ENCODE data around the gene PCNT. TPM values are rescaled to one million over a fixed set of nuclear protein-coding genes. Genes with fewer than 3 reads are reported as not detected.
"Not testable (repeated sequence)": the region's sequence is repeated elsewhere in the genome, so short reads cannot be mapped to it uniquely, and the experiment has no call there.

PCNT gene
- total RNA-seq, 2 donors from 2014 or later = 24.0 to 30.5 TPM

DNA sequence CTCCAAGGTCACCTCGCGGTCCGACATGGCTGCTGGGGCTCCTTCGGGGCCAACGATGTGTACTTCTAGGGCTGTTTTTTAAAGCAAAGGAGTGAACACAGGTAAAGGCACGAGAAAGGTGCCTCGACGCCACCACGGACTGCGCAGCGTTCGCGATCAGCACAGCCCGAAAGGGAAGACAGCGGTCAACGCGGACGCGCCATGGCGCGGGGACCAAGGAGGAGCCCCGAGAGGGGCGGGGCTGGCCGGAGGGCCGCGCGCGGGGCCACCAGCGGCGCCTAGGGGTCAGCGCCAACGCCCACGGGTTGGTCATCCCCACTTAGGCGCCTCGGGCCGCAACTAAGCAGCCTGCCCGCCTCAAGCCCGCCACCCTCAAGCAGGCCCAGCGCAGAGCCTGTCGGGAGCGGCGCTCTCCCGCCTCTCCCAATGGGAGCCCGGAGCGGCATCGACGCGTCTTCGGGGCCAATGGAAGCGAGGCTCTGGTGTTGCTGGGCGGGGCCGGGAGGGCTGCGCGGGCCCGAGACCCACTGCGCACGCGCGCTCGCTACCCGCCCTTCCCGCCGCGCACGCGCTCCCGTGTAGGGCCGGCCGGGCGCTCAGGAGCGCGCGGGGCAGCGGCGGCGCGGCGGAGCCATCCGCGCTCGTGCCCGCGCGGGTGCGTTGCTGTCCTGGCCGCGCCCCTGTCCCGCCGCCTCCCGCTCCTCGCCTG is 134.5 kb downstream of the PCNT start, which contains the start of gene DIP2A:
TSS of gene DIP2A (plus strand) at position 577 of the 709 bp plus-strand sequence. CDS start 241 bp downstream, outside the sequence.
- peak; percentile 98 for DNase-seq (ENCODE audit: low spot score)
- intact Hi-C loops (cut with DNase I) = no loop called here

DNA sequence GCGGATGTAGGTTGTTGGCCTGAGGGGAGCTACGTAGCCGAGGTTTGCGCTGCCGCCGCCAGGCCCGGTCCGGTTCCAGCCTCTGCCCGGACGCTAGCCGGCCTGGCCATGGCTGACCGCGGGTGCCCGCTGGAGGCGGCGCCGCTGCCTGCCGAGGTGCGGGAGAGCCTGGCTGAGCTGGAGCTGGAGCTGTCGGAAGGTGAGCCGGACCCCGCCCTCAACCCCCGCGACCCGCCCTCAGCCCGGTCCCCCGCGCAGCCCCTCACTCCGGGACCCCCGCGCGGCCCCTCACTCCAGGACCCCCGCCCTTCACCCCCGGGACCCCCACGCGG is 135.0 kb downstream of the PCNT start:
- no peak for DNase-seq (ENCODE audit: low spot score)
- intact Hi-C loops (cut with DNase I) = no loop called here

DNA sequence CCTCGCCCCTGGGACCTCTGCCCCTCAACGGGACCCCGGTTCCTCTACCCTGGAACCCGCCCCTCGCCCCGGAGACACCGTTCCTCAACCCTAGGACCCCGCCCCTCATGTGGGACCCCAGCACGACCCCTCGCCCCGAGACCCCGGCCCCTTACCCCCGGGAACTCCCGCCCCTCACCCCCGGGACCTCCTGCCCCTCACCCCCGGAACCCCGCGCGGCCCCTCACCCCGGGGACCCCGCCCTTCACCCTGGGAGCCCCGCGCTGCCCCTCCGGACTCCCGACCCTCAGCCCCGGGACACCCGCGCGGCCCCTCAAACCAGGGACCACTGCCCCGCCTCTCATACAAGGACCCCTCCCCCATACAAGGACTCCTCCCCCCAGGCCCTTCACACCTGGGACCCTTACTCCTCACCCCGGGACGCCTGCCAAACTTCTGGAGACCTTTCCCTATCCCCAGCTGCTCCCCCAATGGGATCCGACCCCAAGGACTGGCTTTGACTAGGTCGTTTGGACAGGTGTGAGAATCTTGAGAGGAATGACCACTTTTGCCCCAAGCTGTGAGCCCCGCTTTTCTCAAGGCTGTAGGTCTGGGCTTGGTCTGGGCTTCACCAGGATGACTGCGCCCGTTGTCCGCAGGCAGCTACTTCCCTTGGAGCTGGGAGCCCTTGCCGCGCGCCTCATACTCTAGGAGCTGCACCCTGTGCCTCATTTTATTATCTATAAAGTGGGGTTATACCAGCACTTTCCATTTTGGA is 135.6 kb downstream of the PCNT start:
- DNase-seq (ENCODE audit: low spot score) = peak; percentile 87
- intact Hi-C loops (cut with DNase I) = no loop called here

DNA sequence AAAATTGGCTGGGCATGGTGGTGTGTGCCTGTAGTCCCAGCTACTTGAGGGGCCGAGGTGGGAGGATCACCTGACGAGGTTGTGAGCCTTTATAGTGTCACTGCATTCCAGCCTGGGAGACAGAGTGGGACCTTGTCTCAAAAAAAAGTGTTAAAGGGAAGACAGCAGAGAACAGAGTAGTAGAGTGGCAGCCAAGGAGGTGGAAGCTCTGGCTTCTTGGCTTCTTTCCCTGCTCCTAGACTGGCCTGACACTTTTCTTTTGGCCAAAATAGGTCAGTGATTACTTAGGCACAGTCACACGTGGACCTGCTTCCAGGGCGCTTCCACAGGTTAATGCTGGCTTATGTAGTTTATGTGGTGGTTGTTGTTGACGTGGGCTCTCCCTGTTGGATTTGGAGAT is 138.0 kb downstream of the PCNT start:
- intact Hi-C loops (cut with DNase I) = no loop called here
- no peak for DNase-seq (ENCODE audit: low spot score)

DNA sequence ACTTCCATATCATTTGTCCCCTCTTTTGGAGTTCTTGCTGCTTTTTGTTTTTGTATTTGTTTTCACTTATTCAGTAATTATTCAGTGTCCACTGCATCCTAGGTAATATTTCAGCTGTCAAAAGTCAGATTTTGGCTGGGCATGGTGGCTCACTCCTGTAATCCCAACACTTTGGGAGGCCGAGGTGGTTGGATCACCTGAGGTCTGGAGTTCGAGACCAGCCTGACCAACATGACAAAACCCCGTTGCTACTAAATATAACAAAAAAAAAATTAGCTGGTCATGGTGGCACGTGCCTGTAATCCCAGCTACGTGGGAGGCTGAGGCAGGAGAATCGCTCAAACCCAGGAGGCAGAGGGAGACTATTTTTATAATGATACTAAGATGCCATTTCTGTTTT is 141.2 kb downstream of the PCNT start:
- intact Hi-C loops (cut with DNase I); DNase-seq (ENCODE audit: low spot score): not testable (repeated sequence)

DNA sequence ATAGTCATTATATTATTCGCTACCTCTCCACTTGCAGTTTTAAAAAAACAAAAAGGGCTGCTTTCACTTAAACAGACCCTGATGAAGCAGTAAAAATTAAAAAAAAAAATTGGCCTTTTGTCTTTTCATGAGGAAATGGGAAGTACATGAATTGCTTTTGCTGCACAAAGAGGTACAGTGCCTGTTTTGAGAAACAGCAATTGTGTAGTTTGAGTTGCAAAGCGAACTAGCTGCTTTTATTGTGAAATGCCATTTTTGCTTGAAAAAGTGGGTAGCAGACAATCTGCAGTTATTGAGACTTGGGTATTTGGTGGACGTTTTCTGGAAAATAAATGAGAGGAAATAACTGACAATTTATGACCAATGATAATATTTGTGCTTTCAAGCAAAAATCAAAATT is 141.7 kb downstream of the PCNT start:
- intact Hi-C loops (cut with DNase I) = no loop called here
- no peak for DNase-seq (ENCODE audit: low spot score)

DNA sequence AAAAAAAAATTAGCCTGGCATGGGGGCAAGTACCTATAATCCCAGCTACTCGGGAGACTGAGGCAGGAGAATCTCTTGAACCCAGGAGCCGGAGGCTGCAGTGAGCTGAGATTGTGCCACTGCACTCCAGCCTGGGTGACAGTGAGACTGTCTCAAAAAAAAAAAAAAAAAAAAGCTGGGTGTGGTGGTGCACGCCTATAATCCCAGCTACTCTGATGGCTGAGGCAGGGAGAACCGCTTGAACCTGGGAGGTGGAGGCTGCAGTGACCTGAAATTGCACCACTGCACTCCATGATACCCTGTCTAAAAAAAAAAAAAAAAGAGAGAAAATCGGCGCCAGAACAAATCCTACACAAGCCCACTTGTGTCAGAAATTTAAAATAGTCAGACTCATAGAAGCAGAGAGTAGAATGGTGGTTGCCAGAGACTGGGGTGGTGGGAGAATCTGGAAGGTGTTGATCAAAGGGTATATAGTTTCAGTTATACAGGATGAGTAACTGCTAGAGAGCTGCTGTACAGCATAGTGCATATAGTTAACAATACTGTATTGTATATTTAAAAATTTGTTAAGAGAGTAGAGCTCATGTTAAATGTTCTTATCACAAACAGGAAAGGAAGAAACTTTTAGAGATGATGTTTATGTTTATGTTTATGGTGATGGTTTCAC is 144.3 kb downstream of the PCNT start:
- no peak for DNase-seq (ENCODE audit: low spot score)
- intact Hi-C loops (cut with DNase I) = no loop called here

DNA sequence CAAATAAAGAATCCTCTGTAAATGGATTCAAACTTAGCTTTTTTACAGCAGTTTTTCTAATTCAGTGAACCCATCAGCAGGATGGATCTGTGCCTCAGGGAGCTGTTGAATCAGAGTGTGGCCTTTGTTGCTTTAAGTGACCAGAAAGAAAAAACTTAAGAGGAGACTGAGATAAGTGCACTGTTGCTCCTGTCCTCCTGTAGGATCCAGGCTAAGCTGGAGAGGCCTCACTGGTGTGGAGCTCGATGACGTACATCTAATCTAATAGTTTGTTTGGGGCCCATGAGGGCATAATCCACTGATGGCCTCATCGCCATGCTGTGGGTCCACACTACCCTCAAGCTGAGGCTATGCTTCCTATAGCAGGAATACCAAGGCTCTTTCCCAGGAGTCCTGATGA is 145.3 kb downstream of the PCNT start:
- no peak for DNase-seq (ENCODE audit: low spot score)
- intact Hi-C loops (cut with DNase I) = no loop called here

DNA sequence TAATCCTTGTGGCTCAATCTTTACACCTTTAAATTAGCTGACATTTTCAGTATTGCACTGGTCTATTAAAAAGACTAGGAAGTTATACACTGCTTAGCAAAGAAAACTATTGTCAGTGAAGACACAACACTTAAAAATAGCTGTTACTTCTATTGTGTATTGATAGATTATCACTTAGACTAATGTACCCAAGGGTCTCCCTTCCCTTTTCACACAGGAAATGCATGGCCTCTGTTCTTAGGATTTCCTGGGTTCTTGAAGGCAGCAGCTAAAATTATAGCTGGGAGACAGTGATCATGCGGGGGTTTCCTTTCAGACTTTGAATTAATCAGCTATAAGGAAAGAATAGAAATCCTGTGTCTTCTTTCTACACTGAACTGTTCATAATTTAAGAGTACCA is 147.6 kb downstream of the PCNT start:
- no peak for DNase-seq (ENCODE audit: low spot score)
- intact Hi-C loops (cut with DNase I) = no loop called here

DNA sequence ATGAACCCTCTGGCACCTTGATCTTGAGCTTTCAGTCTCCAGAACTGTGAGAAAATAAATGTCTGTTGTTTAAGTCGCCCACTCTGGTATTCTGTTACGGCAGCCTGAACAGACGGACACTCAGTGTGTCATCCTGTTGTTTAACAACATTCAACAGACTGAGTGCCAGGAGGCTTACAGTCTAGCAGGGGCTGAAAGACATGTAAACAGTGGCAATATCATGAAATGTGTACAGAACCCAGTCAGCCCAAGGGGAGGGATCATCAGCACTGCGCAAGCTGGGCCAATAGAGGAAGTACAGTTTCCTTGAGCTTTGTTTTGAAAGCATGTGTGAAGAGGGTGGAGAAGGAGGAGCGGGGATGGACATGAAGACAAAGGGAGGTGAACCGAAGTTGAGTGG is 148.3 kb downstream of the PCNT start:
- DNase-seq (ENCODE audit: low spot score) = no peak
- intact Hi-C loops (cut with DNase I) = no loop called here

DNA sequence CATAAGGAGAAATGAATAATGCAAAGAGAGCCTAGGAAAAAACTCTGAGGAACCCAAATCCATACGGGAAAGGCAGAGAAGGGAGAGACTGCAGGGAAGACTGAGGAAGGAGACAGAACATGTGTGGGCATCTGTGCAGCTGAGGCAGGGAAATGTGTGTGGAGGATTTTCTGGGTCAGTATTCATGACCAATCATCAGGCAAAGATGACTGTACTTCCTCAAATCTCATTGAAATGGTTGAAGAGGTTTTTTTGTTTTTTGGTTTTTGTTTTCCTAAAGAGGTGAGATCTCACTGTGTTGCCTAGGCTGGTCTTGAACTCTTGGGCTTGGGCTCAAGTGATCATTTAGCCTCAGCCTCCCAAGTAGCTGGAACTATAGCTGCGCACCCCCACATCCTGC is 150.4 kb downstream of the PCNT start:
- intact Hi-C loops (cut with DNase I) = no loop called here
- no peak for DNase-seq (ENCODE audit: low spot score)

DNA sequence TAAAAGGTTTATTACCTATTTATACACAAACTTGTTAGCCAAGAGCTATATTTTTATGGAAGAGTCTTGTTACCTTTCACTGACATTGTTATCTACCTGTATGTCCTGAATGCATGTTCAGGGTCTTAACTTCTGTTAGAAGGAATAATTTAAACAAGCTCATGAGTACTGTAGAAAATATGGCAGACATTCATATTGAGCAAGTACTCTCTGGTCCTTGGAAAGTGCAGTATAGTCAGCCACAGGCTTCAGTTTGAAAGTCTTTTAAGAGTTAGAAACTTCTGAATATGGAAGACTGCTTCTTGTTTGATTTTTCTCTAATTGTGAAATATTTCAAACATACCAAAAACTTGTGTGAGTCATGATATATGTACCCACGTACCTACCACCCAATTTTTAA is 151.3 kb downstream of the PCNT start:
- no peak for DNase-seq (ENCODE audit: low spot score)
- intact Hi-C loops (cut with DNase I) = no loop called here

DNA sequence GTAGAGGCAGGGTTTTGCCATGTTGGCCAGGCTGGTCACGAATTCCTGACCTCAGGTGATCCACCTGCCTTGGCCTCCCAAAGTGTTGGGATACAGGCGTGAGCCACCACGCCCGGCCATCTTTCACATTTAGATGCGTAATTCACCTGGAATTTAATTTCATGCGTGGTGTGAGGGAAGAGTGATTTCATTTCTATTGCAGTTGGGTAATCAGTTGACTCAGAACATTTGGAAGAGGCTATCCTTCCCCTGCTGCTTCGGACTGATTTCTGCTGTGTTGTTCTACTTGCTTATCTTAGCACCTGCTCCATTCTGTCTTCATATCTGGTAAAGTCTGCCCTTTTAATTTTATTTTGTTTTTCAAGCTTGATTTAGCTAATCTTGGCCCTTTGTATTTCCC is 153.8 kb downstream of the PCNT start:
- intact Hi-C loops (cut with DNase I) = no loop called here
- DNase-seq (ENCODE audit: low spot score) = no peak

DNA sequence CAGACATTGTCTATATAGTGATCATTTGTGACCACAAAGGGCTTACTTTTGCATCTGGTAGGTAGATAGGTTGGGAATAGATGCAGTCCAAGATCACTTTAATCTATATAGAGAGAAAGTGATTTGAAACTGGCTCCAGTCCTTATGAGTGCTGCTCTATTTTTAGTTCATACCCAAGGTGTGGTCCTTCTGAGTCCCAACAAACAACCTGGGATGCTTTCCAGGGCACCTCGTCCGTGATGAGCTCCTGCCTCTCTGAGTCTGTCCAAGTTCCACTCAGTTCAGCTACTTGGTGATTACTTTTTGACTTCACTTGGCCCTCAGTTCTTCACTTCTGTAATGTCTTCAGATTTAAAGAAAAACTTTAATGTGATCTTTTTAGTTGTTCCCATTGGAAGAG is 155.0 kb downstream of the PCNT start:
- DNase-seq (ENCODE audit: low spot score) = no peak
- intact Hi-C loops (cut with DNase I) = no loop called here

DNA sequence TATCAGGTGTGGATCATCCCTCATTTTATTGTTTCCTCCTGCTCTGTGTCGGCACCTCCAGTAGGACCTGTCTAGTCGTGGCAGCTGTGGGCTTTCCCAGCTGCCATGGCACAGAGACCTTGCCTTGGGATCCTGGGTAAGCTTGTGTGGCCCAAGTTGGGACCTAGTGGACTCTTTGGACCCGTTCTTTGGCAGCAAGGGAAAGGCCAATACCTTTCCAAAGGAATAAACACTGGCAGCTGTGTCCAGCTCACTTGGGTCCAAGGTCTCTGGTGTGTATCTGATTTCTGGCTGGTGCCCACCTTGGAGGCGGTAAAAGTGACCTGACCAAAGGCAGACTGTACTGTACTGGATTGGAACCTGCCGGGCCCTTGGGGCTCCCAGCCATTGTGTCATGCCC is 156.5 kb downstream of the PCNT start:
- DNase-seq (ENCODE audit: low spot score) = no peak
- intact Hi-C loops (cut with DNase I) = no loop called here

DNA sequence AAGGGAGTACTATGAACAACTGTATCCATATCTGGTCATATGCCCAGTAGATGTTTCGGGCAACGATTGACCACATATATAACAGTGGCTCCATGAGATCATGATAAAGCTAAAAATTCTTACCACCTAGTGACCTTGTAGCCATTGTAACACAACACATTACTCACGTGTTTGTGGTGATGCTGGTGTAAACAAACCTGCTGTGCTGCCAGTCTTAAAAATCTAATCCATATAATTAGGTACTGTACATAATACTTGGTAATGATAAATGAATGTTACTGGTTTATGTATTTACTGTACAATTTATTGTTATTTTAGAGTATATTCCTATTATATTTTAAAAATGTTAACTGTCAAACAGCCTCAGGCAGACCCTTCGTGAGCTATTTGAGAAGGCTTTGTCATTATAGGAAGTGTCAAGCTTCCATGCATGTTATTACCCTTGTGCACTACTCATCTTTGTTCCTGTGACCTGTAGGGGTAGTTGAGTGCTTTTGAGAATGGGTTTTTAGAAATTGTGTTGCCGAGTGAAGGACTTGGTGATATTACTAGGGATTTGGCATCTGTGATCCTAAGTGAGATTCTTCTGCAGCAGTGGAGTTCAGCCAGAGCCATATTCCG is 158.4 kb downstream of the PCNT start:
- no peak for DNase-seq (ENCODE audit: low spot score)
- intact Hi-C loops (cut with DNase I) = no loop called here

DNA sequence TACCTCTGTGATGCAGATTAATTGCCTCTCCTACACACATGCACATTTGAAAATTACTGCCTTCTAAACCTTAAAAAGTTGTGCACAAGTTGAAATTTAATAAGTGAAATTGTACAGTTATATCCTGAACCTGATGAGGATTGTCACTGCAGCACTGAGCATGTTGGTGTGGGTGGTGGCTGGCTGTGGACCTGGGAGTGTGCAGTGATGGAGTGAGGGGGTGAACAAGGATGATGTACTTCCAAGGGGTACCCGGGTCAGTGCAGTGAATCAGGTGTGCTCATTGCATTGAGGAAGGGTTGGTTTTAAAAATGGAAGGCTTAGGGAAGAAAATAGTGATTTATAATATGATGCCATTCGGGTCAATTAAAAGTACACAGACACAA is 158.9 kb downstream of the PCNT start:
- DNase-seq (ENCODE audit: low spot score) = no peak
- intact Hi-C loops (cut with DNase I) = no loop called here

DNA sequence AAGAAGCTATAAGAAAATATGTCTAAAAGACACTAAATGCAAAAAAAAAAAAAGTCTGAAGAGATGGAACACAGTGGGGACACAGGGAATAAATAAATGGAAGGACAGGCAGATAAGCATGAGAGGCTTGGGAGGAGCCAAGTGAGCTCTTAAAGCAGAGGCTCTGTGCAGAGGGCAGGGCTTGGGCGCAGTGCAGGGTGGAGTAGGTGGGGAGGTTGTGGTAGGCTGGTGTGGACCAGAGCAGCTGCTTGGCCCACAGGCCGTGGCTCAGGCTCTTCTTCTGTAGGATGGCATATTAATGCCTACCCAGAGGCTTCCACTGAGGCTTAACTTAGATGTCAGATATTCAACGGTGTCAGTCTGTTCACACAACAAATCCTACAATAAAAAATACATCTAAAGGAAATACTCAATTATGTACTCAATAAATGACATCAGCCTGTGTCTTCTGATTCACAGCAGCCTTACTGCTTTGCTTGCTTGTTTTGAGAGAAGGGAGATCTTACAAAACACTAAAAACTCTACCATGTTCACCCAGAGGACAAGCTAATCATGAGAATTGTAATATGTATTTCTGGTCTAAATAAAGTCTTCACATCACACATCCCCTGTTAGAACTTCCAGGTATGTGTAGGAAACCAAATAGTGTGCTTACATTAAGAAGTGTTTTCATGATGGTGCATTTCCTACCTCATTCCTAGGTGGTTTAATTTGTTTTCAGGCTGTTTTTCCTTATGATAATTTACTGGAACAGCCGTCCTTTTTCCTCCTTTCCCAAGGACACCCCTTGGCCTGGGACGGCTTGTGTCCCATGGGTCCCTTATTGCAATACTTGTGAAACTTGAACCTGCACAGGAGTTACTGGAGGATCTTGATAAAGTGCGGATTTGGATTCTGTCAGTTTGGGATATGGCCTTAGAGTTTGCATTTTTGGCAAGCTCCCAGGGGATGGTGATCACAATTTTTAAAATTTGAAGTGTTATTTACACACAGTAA is 159.6 kb downstream of the PCNT start:
- intact Hi-C loops (cut with DNase I) = no loop called here
- DNase-seq (ENCODE audit: low spot score) = no peak

DNA sequence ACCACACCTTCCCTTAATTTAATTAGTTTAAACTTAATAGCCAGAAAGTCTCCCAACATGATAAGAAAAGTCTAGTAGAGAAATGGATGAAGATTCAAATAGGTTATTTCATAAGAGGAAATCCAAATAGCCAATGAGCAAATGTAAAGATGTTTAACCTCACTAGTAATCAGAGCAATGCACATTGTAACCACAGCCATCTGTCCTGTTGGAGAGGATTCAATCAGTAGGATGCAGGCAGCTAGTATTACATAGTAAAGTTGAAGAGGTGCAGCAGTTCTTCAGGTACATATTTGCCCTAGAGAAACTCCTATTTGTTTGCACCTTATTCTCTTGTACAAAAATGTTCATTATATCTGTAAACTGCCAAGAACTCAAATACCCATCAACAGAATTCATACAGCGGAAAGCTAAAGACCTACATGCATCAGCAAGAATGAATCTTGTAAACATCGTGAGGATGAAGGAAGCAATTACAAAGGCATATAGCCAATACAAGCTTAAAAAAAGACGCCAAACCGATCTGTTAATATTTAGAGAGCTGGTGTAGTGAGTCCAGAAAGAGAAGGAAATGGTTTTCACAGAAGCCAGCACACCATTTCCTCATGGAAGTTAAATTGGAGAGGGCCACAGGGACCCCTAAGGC is 162.6 kb downstream of the PCNT start:
- intact Hi-C loops (cut with DNase I) = no loop called here

More for the DNA sequence above, 162.6 kb downstream of the PCNT start:
- DNase-seq (ENCODE audit: low spot score) = no peak

All from posterior vena cava (tissue), 2 donors.